GM10266 (cell line): ENCODE measurements around the gene DYNC2I2.

ENCODE experiments used
- DNase-seq: peaks from one replicate; pipeline ENCODE4 v3.0.0; 2012; ENCODE audit errors: extremely low spot score
- CTCF ChIP-seq: IDR thresholded peaks from 2 replicates; pipeline ENCODE4 v1.5.1; 2012; ENCODE audit warnings: mild to moderate bottlenecking, low read depth; ENCODE audit not compliant: control insufficient read depth, insufficient read depth; ENCODE audit errors: missing control alignments

DYNC2I2 gene

GRCh38 chr9:128619779-128620178 lies 36.9 kb downstream of the DYNC2I2 start:
- no peak for TF ChIP-seq CTCF
- DNase-seq: no peak

GRCh38 chr9:128619127-128619526 lies 37.5 kb downstream of the DYNC2I2 start:
- TF ChIP-seq CTCF: no peak
- no peak for DNase-seq

- no peak for TF ChIP-seq CTCF
Observed at GRCh38 chr9:128617943-128618342, 38.7 kb downstream of the DYNC2I2 start.

GRCh38 chr9:128615571-128615970 lies 41.1 kb downstream of the DYNC2I2 start:
- no peak for TF ChIP-seq CTCF

More at GRCh38 chr9:128617943-128618342, 38.7 kb downstream of the DYNC2I2 start:
- DNase-seq: no peak

GRCh38 chr9:128614728-128615127 lies 41.9 kb downstream of the DYNC2I2 start:
- no peak for DNase-seq
- TF ChIP-seq CTCF: no peak

More at GRCh38 chr9:128615571-128615970, 41.1 kb downstream of the DYNC2I2 start:
- DNase-seq: no peak

- TF ChIP-seq CTCF: no peak
- DNase-seq: no peak
Observed at GRCh38 chr9:128611600-128612394, 44.9 kb downstream of the DYNC2I2 start.

GRCh38 chr9:128610897-128611296 lies 45.8 kb downstream of the DYNC2I2 start:
- no peak for TF ChIP-seq CTCF
- DNase-seq: no peak
